ENCODE data around the gene COPG2.
"Not testable (repeated sequence)": the region's sequence is repeated elsewhere in the genome, so short reads cannot be mapped to it uniquely, and the experiment has no call there.

Gene COPG2

GRCh38 chr7:130554481-130554880, 114.1 kb downstream of the COPG2 start:
- no peak for DNase-seq

GRCh38 chr7:130553398-130554029, 115.0 kb downstream of the COPG2 start:
- no peak for DNase-seq

- DNase-seq: no peak
Observed at GRCh38 chr7:130544356-130544755, 124.2 kb downstream of the COPG2 start.

- DNase-seq: no peak
Observed at GRCh38 chr7:130543487-130544010, 125.0 kb downstream of the COPG2 start.

GRCh38 chr7:130542297-130542696, 126.3 kb downstream of the COPG2 start:
- DNase-seq: not testable (repeated sequence)

GRCh38 chr7:130541287-130541686, 127.3 kb downstream of the COPG2 start:
- DNase-seq: not testable (repeated sequence)

GRCh38 chr7:130537894-130538293, 130.7 kb downstream of the COPG2 start:
- DNase-seq: not testable (repeated sequence)

GRCh38 chr7:130529417-130529816, 139.1 kb downstream of the COPG2 start:
- DNase-seq: no peak

GRCh38 chr7:130527752-130528355, 140.7 kb downstream of the COPG2 start:
- DNase-seq: not testable (repeated sequence)

GRCh38 chr7:130524628-130525027, 143.9 kb downstream of the COPG2 start:
- no peak for DNase-seq

GRCh38 chr7:130523519-130524125, 144.9 kb downstream of the COPG2 start:
- not testable (repeated sequence) for DNase-seq

- DNase-seq: no peak
Observed at GRCh38 chr7:130521258-130521951, 147.1 kb downstream of the COPG2 start.

GRCh38 chr7:130515315-130516040, 153.1 kb downstream of the COPG2 start:
- DNase-seq: no peak

GRCh38 chr7:130513447-130513846, 155.1 kb downstream of the COPG2 start:
- no peak for DNase-seq

- not testable (repeated sequence) for DNase-seq
Observed at GRCh38 chr7:130512038-130512437, 156.5 kb downstream of the COPG2 start.

- no peak for DNase-seq
Observed at GRCh38 chr7:130506358-130506757, 162.2 kb downstream of the COPG2 start.

- DNase-seq: no peak
Observed at GRCh38 chr7:130505753-130506152, 162.8 kb downstream of the COPG2 start.

GRCh38 chr7:130500910-130501309, 167.6 kb downstream of the COPG2 start:
- no peak for DNase-seq

GRCh38 chr7:130500463-130500862, 168.1 kb downstream of the COPG2 start:
- DNase-seq: no peak

- no peak for DNase-seq
Observed at GRCh38 chr7:130494431-130494858, 174.1 kb downstream of the COPG2 start.

- DNase-seq: no peak
Observed at GRCh38 chr7:130493275-130493873, 175.2 kb downstream of the COPG2 start.

All from activated gamma-delta T cell treated with Interleukin-2 at 50 U/mL for 16 hours (primary cell).